ENCODE data around the gene TMEM17. TPM values are rescaled to one million over a fixed set of nuclear protein-coding genes. Genes with fewer than 3 reads are reported as not detected.

Gene TMEM17
- total RNA-seq, 2 experiments from 2014 or later, result not detected

DNA sequence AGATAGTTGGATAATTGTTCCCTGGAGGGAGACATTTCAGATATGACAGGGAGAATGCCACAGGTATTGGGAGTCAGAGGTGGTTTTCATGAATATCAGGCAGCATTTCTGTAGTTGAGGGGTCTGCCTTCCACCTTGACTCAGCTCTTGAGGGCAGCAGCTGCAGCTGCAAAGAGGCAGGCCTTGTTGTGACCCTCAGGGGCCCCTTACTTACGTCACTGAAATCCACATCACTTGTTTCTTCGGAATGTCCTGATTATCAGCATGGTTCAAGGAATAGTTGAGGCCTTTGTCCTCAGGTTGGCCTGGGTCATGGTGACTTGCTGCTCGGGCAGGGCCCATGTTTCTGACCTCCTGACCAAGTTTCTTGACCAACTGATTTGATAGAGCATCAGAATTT is 46.9 kb downstream of the TMEM17 start:
- Histone ChIP-seq H3K36me3 (ENCODE audit: insufficient read depth, low read length) (no peaks in the 10 kb centered on the region), H3K9me2 (ENCODE audit: insufficient read depth, low read length) (no peaks in the 10 kb centered on the region), H3K79me2 (ENCODE audit: insufficient read depth, low read depth, low read length) (no peaks in the 10 kb centered on the region), H3K4me1 (ENCODE audit: insufficient read depth, low read length, poor library complexity, severe bottlenecking) (no peaks in the 10 kb centered on the region), H3K4me3 (ENCODE audit: low read depth, low read length, poor library complexity, severe bottlenecking) (no peak overlapping the region), H4K20me1 (ENCODE audit: insufficient read depth, low read length) (no peaks in the 10 kb centered on the region), H3K9me3 (ENCODE audit: low read length) (no peaks in the 10 kb centered on the region), H3K27ac (ENCODE audit: low read depth, low read length, poor library complexity, severe bottlenecking) (no peak overlapping the region), H3K4me2 (ENCODE audit: low read length) (no peak overlapping the region), H2AFZ (ENCODE audit: low read length) (no peak overlapping the region)
- TF ChIP-seq, protein P1, sequence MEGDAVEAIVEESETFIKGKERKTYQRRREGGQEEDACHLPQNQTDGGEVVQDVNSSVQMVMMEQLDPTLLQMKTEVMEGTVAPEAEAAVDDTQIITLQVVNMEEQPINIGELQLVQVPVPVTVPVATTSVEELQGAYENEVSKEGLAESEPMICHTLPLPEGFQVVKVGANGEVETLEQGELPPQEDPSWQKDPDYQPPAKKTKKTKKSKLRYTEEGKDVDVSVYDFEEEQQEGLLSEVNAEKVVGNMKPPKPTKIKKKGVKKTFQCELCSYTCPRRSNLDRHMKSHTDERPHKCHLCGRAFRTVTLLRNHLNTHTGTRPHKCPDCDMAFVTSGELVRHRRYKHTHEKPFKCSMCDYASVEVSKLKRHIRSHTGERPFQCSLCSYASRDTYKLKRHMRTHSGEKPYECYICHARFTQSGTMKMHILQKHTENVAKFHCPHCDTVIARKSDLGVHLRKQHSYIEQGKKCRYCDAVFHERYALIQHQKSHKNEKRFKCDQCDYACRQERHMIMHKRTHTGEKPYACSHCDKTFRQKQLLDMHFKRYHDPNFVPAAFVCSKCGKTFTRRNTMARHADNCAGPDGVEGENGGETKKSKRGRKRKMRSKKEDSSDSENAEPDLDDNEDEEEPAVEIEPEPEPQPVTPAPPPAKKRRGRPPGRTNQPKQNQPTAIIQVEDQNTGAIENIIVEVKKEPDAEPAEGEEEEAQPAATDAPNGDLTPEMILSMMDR (conservative IDR thresholded peaks at IDR 0.05; ENCODE audit: low read length), result no peak
- no peak for TF ChIP-seq EZH2phosphoT487 (IDR thresholded peaks at IDR 0.05; ENCODE audit: borderline replicate concordance, low read depth, low read length)
- CTCF ChIA-PET (ENCODE audit: unreplicated experiment), result no interaction called here
- POLR2A ChIA-PET, result no interaction called here
- no peak for DNase-seq (ENCODE audit: low spot score)
- BruUV-seq (replicated peaks), result no TSS peak
- intact Hi-C loops (cut with micrococcal nuclease; ENCODE audit: unreplicated experiment), result no loop called here

- no TSS peak for BruUV-seq (replicated peaks)
- H3K9me2 ChIP-seq (ENCODE audit: insufficient read depth, low read length), result no peaks in the 10 kb centered on the region
- POLR2A ChIA-PET, result no interaction called here
- H2AFZ ChIP-seq (ENCODE audit: low read length), result no peak overlapping the region
- H4K20me1 ChIP-seq (ENCODE audit: insufficient read depth, low read length), result no peaks in the 10 kb centered on the region
- CTCF ChIA-PET (ENCODE audit: unreplicated experiment), result no interaction called here
- no peak for DNase-seq (ENCODE audit: low spot score)
- H3K4me1 ChIP-seq (ENCODE audit: insufficient read depth, low read length, poor library complexity, severe bottlenecking), result no peaks in the 10 kb centered on the region
- H3K36me3 ChIP-seq (ENCODE audit: insufficient read depth, low read length), result no peaks in the 10 kb centered on the region
- TF ChIP-seq, protein P1 (conservative IDR thresholded peaks at IDR 0.05; ENCODE audit: low read length), result no peak
- no peak for TF ChIP-seq EZH2phosphoT487 (IDR thresholded peaks at IDR 0.05; ENCODE audit: borderline replicate concordance, low read depth, low read length)
- H3K27ac ChIP-seq (ENCODE audit: low read depth, low read length, poor library complexity, severe bottlenecking), result no peak overlapping the region
- no peak overlapping the region for H3K4me3 ChIP-seq (ENCODE audit: low read depth, low read length, poor library complexity, severe bottlenecking)
- H3K79me2 ChIP-seq (ENCODE audit: insufficient read depth, low read depth, low read length), result no peaks in the 10 kb centered on the region
- no peak overlapping the region for H3K4me2 ChIP-seq (ENCODE audit: low read length)
- intact Hi-C loops (cut with micrococcal nuclease; ENCODE audit: unreplicated experiment), result no loop called here
- H3K9me3 ChIP-seq (ENCODE audit: low read length), result no peaks in the 10 kb centered on the region
Observed at GRCh38 chr2:62458671-62459081, 47.3 kb downstream of the TMEM17 start.

DNA sequence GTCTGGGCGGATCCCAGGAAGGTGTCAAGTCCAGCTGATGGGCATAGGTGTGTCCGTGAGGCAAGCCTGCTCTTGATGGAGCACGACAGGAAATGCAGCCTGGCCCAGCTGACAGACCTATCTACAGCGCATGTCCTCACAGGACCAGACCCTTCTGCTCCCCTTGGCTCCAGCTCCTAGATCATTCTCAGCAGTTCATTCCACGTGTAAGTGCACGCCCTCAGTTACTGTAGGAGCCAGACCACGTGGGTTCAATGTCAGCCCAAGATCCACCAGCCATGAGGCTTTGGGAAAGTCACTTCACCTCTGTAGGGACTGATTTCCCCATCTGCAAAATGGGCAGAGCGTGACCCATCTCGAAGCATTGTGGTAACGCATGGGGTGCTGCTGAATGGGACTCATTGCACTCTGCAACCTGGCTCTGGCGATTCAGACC is 47.8 kb downstream of the TMEM17 start:
- Histone ChIP-seq H2AFZ (ENCODE audit: low read length) (no peak overlapping the region), H3K9me2 (ENCODE audit: insufficient read depth, low read length) (no peaks in the 10 kb centered on the region), H3K79me2 (ENCODE audit: insufficient read depth, low read depth, low read length) (no peaks in the 10 kb centered on the region), H3K4me1 (ENCODE audit: insufficient read depth, low read length, poor library complexity, severe bottlenecking) (no peaks in the 10 kb centered on the region), H4K20me1 (ENCODE audit: insufficient read depth, low read length) (no peaks in the 10 kb centered on the region), H3K9me3 (ENCODE audit: low read length) (no peaks in the 10 kb centered on the region), H3K27ac (ENCODE audit: low read depth, low read length, poor library complexity, severe bottlenecking) (no peak overlapping the region), H3K4me2 (ENCODE audit: low read length) (no peak overlapping the region), H3K4me3 (ENCODE audit: low read depth, low read length, poor library complexity, severe bottlenecking) (no peak overlapping the region), H3K36me3 (ENCODE audit: insufficient read depth, low read length) (no peaks in the 10 kb centered on the region)
- TF ChIP-seq EZH2phosphoT487 (IDR thresholded peaks at IDR 0.05; ENCODE audit: borderline replicate concordance, low read depth, low read length), result no peak
- TF ChIP-seq, protein P1 (conservative IDR thresholded peaks at IDR 0.05; ENCODE audit: low read length), result no peak
- intact Hi-C loops (cut with micrococcal nuclease; ENCODE audit: unreplicated experiment), result no loop called here
- BruUV-seq (replicated peaks), result no TSS peak
- POLR2A ChIA-PET, result interaction anchor here (0.6 kb wide), 2 partner anchors 18 to 333 kb away, joined by 3 to 4 read pairs; no protein-coding TSS in a partner anchor
- DNase-seq (ENCODE audit: low spot score), result no peak
- CTCF ChIA-PET (ENCODE audit: unreplicated experiment), result no interaction called here
